ENCODE data around the gene NUP50.

DNA sequence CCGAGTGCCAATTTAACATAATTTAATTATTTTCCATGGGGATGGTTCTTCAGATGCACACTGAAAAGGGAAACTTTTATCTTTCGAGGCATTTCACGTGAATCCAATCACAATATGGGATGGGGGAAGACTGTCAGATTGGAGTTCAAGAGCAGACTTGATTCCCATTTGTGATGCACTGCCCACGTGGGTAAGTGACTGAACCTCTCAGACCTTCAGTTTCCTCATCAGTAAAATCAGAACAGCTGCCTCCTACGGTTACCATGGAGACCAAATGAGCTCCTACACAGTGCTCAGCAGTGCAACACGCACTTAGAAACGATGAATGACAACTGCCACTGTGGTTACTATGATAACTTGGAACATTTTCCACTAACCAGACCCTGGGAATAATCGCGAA lies 55.3 kb downstream of the NUP50 start:
- TF ChIP-seq CTCF (conservative IDR thresholded peaks at IDR 0.05 in 1 of 2, IDR thresholded peaks at IDR 0.05 in 1 of 2; ENCODE audit: low read depth in 1 of 2, low read length in 2 of 2) (no peak), EZH2 (IDR thresholded peaks at IDR 0.05; ENCODE audit: low read length, missing control alignments) (no peak)

All from fibroblast of lung (primary cell).